A673 (cell line): ENCODE measurements around the gene KAT2A. TPM values are rescaled to one million over a fixed set of nuclear protein-coding genes. Genes with fewer than 3 reads are reported as not detected.

ENCODE experiments used
- BruUV-seq: library from RNA; stranded (reverse); fragments of 400-500 nt; replicated peaks from 2 replicates; lab custom pipeline; 2021; lab: Mats Ljungman, UMichigan
- CTCF ChIA-PET: fragments of 300-600 bp; sonication (Branson Sonifier 250); formaldehyde crosslinking; loops from one replicate; lab custom pipeline; 2022; ENCODE audit warnings: antibody characterized with exemption; lab: Charles Lee
- POLR2A ChIA-PET: fragments of 300-600 bp; sonication (Branson Sonifier 250); formaldehyde crosslinking; loops from one replicate; lab custom pipeline; 2022; ENCODE audit warnings: antibody characterized with exemption; ENCODE audit not compliant: low non-redundant PET; lab: Charles Lee
- DNase-seq: peaks from one replicate; pipeline ENCODE4 v3.0.0-alpha.2; 2015; ENCODE audit warnings: low spot score
- H3K27ac ChIP-seq: fragments of 200-600 bp; sonication (generic); 2 replicates; pipeline ENCODE4 v1.5.1; 2016; ENCODE audit warnings: mixed run types, low read depth, mild to moderate bottlenecking, mixed read lengths, antibody characterized with exemption, low read length; ENCODE audit not compliant: poor library complexity, severe bottlenecking
- H3K27me3 ChIP-seq: fragments of 200-600 bp; sonication (generic); replicated peaks from 2 replicates; pipeline ENCODE4 v1.6.1; 2017; ENCODE audit warnings: mixed run types, low read depth, mild to moderate bottlenecking, mixed read lengths, antibody characterized with exemption, low read length; ENCODE audit not compliant: insufficient read depth, poor library complexity
- H3K36me3 ChIP-seq: fragments of 200-600 bp; sonication (generic); 2 replicates; pipeline ENCODE4 v1.6.1; 2016; ENCODE audit warnings: mixed run types, mild to moderate bottlenecking, mixed read lengths, antibody characterized with exemption, low read length; ENCODE audit not compliant: insufficient read depth, poor library complexity, severe bottlenecking
- H3K4me1 ChIP-seq: fragments of 200-600 bp; sonication (generic); 2 replicates; pipeline ENCODE4 v1.6.1; 2017; ENCODE audit warnings: mixed run types, mild to moderate bottlenecking, mixed read lengths, antibody characterized with exemption, low read length; ENCODE audit not compliant: insufficient read depth, poor library complexity, severe bottlenecking
- H3K4me3 ChIP-seq: fragments of 200-600 bp; sonication (generic); 2 replicates; pipeline ENCODE4 v1.5.1; 2016; ENCODE audit warnings: low read depth, mixed run types, mild to moderate bottlenecking, mixed read lengths, low read length; ENCODE audit not compliant: poor library complexity, severe bottlenecking
- H3K9me3 ChIP-seq: fragments of 200-600 bp; sonication (generic); 2 replicates; pipeline ENCODE4 v1.6.1; 2016; ENCODE audit warnings: mixed run types, low read depth, mild to moderate bottlenecking, mixed read lengths, antibody characterized with exemption, low read length; ENCODE audit not compliant: poor library complexity, severe bottlenecking
- EZH2 ChIP-seq: fragments of 200-600 bp; sonication (generic); IDR thresholded peaks from 2 replicates; pipeline ENCODE4 v1.6.1; 2017; ENCODE audit warnings: borderline replicate concordance, low read depth, mild to moderate bottlenecking, mixed read lengths, antibody characterized with exemption, low read length; ENCODE audit not compliant: poor library complexity, severe bottlenecking
- intact Hi-C: fragments of 100-400 bp; cut with micrococcal nuclease; formaldehyde crosslinking; loops from one replicate; pipeline ENCODE4 v1.10.0; 2022; ENCODE audit not compliant: unreplicated experiment
- total RNA-seq: library from RNA; stranded (reverse); gene quantifications from 2 replicates; pipeline ENCODE4 v1.2.3, GENCODE V29; 2021
- TF ChIP-seq, protein P1 (sequence below): fragments of 300-800, 200-600 bp; sonication (generic); conservative IDR thresholded peaks from 2 replicates; pipeline ENCODE4 v1.5.1; 2017; ENCODE audit warnings: low read depth, mild to moderate bottlenecking, antibody characterized with exemption, low read length, moderate library complexity, mixed read lengths

Gene KAT2A
- total RNA-seq, 1 experiment from 2014 or later: 30.3 TPM

DNA sequence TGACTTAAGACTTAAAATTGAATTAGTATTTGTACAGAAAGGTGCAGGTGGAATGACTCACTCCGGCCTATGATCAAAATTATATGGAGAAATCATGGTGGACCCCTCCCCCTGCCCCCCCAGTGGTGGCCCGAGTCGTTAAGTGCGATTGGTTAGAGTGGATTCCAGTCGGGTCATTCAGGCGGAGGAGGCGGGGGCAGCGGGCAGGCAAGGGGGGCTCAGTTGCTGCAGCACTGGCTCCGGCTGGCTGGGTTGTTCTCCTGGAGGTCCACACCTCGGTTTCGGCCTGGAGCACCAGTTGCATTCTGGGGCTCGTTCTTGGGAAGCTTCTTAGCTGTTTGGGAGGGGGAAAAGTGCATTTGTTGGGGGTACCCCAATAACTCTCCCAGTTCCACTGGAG, 4.4 kb upstream of the KAT2A start:
- no peak overlapping the region for H3K27ac ChIP-seq
- POLR2A ChIA-PET: no interaction called here
- no peak for TF ChIP-seq EZH2
- TF ChIP-seq, protein P1, sequence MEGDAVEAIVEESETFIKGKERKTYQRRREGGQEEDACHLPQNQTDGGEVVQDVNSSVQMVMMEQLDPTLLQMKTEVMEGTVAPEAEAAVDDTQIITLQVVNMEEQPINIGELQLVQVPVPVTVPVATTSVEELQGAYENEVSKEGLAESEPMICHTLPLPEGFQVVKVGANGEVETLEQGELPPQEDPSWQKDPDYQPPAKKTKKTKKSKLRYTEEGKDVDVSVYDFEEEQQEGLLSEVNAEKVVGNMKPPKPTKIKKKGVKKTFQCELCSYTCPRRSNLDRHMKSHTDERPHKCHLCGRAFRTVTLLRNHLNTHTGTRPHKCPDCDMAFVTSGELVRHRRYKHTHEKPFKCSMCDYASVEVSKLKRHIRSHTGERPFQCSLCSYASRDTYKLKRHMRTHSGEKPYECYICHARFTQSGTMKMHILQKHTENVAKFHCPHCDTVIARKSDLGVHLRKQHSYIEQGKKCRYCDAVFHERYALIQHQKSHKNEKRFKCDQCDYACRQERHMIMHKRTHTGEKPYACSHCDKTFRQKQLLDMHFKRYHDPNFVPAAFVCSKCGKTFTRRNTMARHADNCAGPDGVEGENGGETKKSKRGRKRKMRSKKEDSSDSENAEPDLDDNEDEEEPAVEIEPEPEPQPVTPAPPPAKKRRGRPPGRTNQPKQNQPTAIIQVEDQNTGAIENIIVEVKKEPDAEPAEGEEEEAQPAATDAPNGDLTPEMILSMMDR: no peak
- intact Hi-C loops: no loop called here
- no peaks in the 10 kb centered on the region for H3K36me3 ChIP-seq
- no peaks in the 10 kb centered on the region for H3K27me3 ChIP-seq
- no peak overlapping the region for H3K4me3 ChIP-seq
- no peak for DNase-seq
- CTCF ChIA-PET: no interaction called here
- no TSS peak for BruUV-seq
- H3K9me3 ChIP-seq: no peaks in the 10 kb centered on the region
- H3K4me1 ChIP-seq: no peaks in the 10 kb centered on the region

GRCh38 chr17:42124256-42124655, 3.1 kb upstream of the KAT2A start:
- ChIA-PET CTCF (no interaction called here), POLR2A (no interaction called here)
- intact Hi-C loops: no loop called here
- TF ChIP-seq, protein P1: no peak
- no peak for TF ChIP-seq EZH2
- H3K4me3 ChIP-seq: no peak overlapping the region
- H3K9me3 ChIP-seq: no peaks in the 10 kb centered on the region
- H3K36me3 ChIP-seq: no peaks in the 10 kb centered on the region
- no peaks in the 10 kb centered on the region for H3K27me3 ChIP-seq
- DNase-seq: no peak
- no TSS peak for BruUV-seq
- no peaks in the 10 kb centered on the region for H3K4me1 ChIP-seq
- H3K27ac ChIP-seq: no peak overlapping the region

GRCh38 chr17:42122371-42123303, 1.5 kb upstream of the KAT2A start, which contains the start of gene HSPB9:
Gene HSPB9 (plus strand): TSS chr17:42122804. CDS start chr17:42122851, 47 bp downstream.
- Histone ChIP-seq H3K4me1 (no peaks in the 10 kb centered on the region), H3K27me3 (no peaks in the 10 kb centered on the region), H3K27ac (no peak within 1 kb of the TSS), H3K4me3 (no peak within 1 kb of the TSS), H3K9me3 (no peaks in the 10 kb centered on the region), H3K36me3 (no peaks in the 10 kb centered on the region)
- no peak for DNase-seq
- TF ChIP-seq, protein P1: no peak
- TF ChIP-seq EZH2: no peak
- CTCF ChIA-PET: no interaction called here
- intact Hi-C loops: no loop called here
- POLR2A ChIA-PET: no interaction called here
- BruUV-seq: no TSS peak
